ENCODE measurements around the gene RGPD3.
"Not testable (repeated sequence)": the region's sequence is repeated elsewhere in the genome, so short reads cannot be mapped to it uniquely, and the experiment has no call there.

- TF ChIP-seq CTCF (IDR thresholded peaks at IDR 0.05); ZFX (IDR thresholded peaks at IDR 0.05; ENCODE audit: borderline replicate concordance): not testable (repeated sequence)
Observed at GRCh38 chr2:106514827-106515226, 46.6 kb upstream of the RGPD3 start.

Measured in 22Rv1 (cell line).